GM12875 (cell line): ENCODE measurements around the gene NIF3L1.

Source experiments
- H3K4me3 ChIP-seq: one replicate; pipeline ENCODE4 v1.5.1; 2011; ENCODE audit warnings: low read depth, low read length, control low read depth
- TF ChIP-seq, protein P1 (sequence below): IDR thresholded peaks from 2 replicates; pipeline ENCODE4 v1.5.1; 2011; ENCODE audit warnings: low read depth, mild to moderate bottlenecking, control low read depth, inconsistent platforms, low read length, moderate library complexity, borderline replicate concordance; ENCODE audit not compliant: insufficient read depth

NIF3L1 gene

DNA sequence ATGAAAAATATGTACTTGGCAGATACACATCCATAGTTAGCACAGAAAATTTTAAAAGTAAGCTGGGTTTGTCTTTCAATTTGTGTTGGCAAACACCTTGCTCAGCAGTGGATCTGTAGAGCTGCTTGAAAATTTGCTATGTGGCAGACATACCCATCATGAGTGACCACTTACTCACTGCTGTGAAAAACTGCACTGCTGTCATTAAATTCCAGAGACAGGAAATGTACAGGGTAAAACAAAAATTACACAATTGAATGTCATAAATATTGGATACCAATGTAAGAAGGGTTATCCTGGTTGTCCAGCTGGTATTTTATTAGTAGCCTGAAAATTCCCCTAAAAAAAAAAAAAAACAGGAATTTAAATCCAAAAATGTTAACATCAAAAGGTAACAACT is 24.5 kb downstream of the NIF3L1 start:
- no peak overlapping the region for H3K4me3 ChIP-seq
- TF ChIP-seq, protein P1, sequence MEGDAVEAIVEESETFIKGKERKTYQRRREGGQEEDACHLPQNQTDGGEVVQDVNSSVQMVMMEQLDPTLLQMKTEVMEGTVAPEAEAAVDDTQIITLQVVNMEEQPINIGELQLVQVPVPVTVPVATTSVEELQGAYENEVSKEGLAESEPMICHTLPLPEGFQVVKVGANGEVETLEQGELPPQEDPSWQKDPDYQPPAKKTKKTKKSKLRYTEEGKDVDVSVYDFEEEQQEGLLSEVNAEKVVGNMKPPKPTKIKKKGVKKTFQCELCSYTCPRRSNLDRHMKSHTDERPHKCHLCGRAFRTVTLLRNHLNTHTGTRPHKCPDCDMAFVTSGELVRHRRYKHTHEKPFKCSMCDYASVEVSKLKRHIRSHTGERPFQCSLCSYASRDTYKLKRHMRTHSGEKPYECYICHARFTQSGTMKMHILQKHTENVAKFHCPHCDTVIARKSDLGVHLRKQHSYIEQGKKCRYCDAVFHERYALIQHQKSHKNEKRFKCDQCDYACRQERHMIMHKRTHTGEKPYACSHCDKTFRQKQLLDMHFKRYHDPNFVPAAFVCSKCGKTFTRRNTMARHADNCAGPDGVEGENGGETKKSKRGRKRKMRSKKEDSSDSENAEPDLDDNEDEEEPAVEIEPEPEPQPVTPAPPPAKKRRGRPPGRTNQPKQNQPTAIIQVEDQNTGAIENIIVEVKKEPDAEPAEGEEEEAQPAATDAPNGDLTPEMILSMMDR: no peak

DNA sequence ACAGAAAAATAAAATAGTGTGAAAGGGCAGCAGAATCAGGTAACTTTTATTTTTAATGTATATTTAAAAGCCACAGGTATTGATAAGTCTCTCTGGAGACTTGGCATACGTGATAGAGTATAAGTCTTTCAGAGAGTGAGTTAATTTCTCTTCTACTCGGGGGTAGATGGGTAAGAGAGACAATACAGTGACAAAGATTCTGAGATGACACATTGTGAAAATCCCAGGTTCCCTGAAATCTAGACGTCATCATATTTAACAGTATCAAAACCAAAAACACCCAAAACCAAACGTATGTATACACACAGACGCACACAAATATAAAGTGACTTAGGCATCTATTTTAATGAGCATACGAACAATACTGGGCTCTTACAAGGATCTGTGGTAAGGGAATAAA is 33.3 kb downstream of the NIF3L1 start:
- H3K4me3 ChIP-seq: no peak overlapping the region
- TF ChIP-seq, protein P1: no peak

DNA sequence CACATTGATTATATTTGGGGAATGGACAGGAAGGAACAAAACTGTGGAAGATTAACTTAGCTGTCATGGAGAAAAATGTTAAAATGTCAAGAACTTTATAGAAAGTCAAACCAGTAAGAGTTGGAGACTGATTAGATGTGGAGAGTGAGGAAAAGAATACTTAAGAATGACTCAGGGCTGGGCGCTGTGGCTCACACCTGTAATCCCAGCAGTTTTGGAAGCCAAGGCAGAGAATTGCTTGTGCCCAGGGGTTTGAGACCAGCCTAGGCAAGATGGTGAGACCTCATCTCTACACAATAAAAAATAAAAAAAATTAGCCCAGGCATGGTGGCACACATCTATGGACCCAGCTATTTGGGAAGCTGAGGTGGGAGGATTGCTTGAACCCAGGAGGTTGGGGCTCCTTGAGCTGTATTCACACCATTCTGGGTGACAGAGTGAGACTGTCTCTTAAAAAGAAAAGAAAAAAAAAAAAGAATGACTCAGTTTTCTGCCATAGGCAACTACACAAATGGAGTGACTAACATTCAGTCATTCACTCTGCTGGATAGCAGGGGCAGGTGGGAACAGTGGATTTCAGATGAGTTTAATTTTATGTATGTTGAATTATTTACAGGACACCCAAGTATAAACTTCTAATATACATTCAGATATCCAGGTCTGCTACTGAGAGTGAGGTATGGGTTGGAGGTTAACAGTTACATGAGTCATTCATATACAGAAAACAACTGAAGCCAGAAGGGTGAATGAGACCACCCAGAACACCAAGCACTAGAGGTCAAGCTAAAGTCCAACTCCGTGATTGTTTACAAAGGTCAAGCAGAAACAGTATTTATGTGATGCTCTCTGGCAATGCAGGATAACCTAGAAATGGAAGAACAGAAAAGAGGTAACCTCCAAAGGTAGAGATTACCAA is 40.4 kb downstream of the NIF3L1 start:
- TF ChIP-seq, protein P1: no peak
- no peak overlapping the region for H3K4me3 ChIP-seq

DNA sequence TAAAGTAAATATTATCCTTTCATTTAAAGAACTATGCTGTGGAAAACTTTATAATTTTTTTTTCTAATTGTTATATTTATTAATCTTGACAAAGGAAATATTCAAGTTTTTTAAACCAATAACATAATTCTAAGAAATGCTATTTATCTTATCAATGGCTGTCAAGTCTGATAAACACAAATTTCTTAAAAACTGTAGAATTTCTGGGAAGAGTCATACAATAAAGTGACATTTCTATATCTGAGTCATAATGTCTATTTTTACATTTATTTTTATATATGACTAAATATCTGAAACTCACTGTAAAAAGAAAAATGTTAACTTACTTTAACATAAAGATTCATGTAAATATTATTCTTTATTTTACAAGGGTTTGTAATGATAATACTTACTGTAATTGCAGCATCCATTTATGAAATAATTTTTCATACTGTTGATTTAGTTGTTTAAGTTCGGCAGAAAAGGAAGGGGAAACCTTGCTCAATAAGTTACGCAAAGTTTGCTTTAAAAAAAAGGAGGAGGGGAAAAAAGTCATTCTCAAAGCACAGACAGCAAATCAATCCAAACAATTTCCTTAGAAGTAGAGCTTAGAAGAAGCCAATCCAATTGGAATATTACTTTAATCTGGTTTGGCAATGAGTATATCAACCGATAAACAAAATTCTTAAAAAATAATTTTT is 41.9 kb downstream of the NIF3L1 start:
- TF ChIP-seq, protein P1: no peak
- H3K4me3 ChIP-seq: no peak overlapping the region

DNA sequence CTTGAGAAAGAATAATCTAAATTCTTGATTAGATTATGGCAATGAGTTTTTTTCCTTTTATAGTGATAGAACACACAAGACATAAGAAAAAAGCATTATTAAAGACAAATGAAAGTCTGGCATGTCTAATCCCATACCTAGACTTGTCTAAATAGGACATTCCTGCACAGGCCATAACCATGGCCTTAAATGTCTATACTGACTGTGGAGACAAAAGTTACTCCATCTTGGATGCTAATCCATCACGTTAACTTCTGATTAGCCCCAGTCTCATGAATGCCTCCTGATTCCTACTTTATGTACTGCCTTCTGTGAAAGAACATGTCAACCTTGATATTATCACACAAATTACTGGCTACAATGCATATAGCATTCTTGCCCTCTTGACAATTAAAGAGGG is 50.7 kb downstream of the NIF3L1 start:
- TF ChIP-seq, protein P1: no peak
- H3K4me3 ChIP-seq: no peak overlapping the region

DNA sequence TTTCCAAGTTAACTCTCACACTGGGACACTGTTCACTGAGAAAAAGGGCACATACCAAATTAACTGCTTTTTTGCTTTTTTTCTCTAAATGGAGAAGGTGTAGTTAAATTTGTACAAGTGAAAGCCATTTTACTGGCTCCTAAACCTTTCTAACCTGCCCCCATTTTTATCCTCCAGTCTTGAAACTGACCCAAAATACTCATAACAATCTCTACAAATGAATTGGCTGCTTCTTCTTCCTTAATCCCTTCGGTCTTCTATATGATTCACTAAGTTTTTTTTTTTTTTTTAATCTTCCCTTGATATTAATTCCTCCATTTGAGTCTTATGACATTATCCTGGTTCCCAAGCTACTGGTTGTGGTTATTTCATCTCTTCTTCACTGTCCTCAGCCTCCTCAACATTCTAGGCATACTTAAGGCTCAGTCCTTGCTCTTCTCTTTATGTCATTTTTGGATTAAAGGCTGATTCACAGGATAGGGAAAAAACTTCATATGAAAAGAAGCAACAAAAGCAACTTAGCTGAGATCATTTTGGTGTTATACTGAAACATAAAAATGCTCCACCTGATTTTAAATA is 54.4 kb downstream of the NIF3L1 start:
- TF ChIP-seq, protein P1: no peak
- H3K4me3 ChIP-seq: no peak overlapping the region
